Left kidney (tissue), 2 donors: ENCODE data around the gene DHFR2. TPM values are rescaled to one million over a fixed set of nuclear protein-coding genes. Genes with fewer than 3 reads are reported as not detected.

Source experiments
- DNase-seq: peaks from one replicate; pipeline ENCODE4 v3.0.0-alpha.2; 2013
- polyA plus RNA-seq: library from polyadenylated mRNA; unstranded; fragments of 120-200 nt; gene quantifications from one replicate; pipeline ENCODE4 v1.2.1, GENCODE V29; 2013; ENCODE audit not compliant: insufficient read length

The DHFR2 gene
- polyA plus RNA-seq, 1 donor = 11.2 TPM

DNA sequence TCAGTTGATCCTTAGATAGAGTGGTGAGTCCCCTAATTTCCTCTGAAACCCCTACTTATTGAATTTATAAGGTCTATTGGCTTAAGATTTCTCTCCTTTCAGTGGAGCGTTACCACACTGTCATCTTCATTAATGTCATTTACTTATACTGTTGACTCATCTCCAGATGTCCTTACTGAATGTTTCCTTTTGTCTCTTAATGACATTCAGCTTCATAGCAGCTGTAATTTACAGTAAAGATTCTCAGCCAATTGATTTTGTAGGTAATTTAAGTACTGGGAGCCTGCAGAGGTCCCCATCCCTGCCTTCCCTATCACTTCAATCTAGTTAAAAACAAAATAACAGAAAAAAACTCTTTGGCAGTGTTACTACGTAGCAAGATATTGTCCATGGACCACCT lies 53.1 kb downstream of the DHFR2 start:
- DNase-seq = no peak

GRCh38 chr3:94008253-94008652 lies 54.5 kb downstream of the DHFR2 start:
- no peak for DNase-seq

Other genes with a start within 250 kb of the DHFR2 start
- gene PROS1, start 89.0 kb downstream of the DHFR2 start, polyA plus RNA-seq = 45.9 TPM
- gene ARL13B, start 82.8 kb downstream of the DHFR2 start, polyA plus RNA-seq = 21.4 TPM
- 0.32 TPM for gene STX19, start 34.3 kb downstream of the DHFR2 start, polyA plus RNA-seq
- 14.6 TPM for gene NSUN3, start 145 bp upstream of the DHFR2 start, polyA plus RNA-seq